HS-5 (cell line): Measurements from ENCODE around the gene HMCN2.

Experiments
- DNase-seq: peaks from one replicate; pipeline ENCODE4 v3.0.0-alpha.2; 2012; ENCODE audit warnings: low read depth

HMCN2 gene

GRCh38 chr9:130451509-130452388, 186.2 kb downstream of the HMCN2 start:
- DNase-seq: peak; percentile 61

GRCh38 chr9:130452835-130453234, 187.3 kb downstream of the HMCN2 start:
- no peak for DNase-seq

- DNase-seq: no peak
Observed at GRCh38 chr9:130453487-130453886, 187.9 kb downstream of the HMCN2 start.

GRCh38 chr9:130454096-130454811, 188.7 kb downstream of the HMCN2 start:
- DNase-seq: no peak

- no peak for DNase-seq
Observed at GRCh38 chr9:130454812-130455325, 189.3 kb downstream of the HMCN2 start.

GRCh38 chr9:130458027-130458803, 192.7 kb downstream of the HMCN2 start:
- DNase-seq: no peak

GRCh38 chr9:130458804-130459067, 193.2 kb downstream of the HMCN2 start:
- no peak for DNase-seq

- DNase-seq: no peak
Observed at GRCh38 chr9:130459151-130459550, 193.6 kb downstream of the HMCN2 start.

GRCh38 chr9:130459941-130460669, 194.5 kb downstream of the HMCN2 start:
- no peak for DNase-seq

- no peak for DNase-seq
Observed at GRCh38 chr9:130461218-130461630, 195.7 kb downstream of the HMCN2 start.

- no peak for DNase-seq
Observed at GRCh38 chr9:130461731-130462130, 196.2 kb downstream of the HMCN2 start.

- DNase-seq: no peak
Observed at GRCh38 chr9:130462685-130463540, 197.4 kb downstream of the HMCN2 start.

GRCh38 chr9:130463763-130464745, 198.5 kb downstream of the HMCN2 start:
- DNase-seq: no peak

GRCh38 chr9:130465383-130466096, 200.0 kb downstream of the HMCN2 start:
- DNase-seq: no peak

- DNase-seq: no peak
Observed at GRCh38 chr9:130466537-130467217, 201.1 kb downstream of the HMCN2 start.

GRCh38 chr9:130467316-130467715, 201.8 kb downstream of the HMCN2 start:
- no peak for DNase-seq

GRCh38 chr9:130468566-130468965, 203.0 kb downstream of the HMCN2 start:
- no peak for DNase-seq

- no peak for DNase-seq
Observed at GRCh38 chr9:130470269-130470668, 204.7 kb downstream of the HMCN2 start.
